Esophagus squamous epithelium (tissue), 4 donors: Measurements from ENCODE around the gene GLIS2.

Source experiments
- POLR2A ChIP-seq, 4 donors: fragments of 450-650 bp; IDR thresholded peaks; one replicate each; pipeline ENCODE4 v1.6.1; 2017; ENCODE audit warnings: antibody characterized with exemption in 4 of 4, mild to moderate bottlenecking in 4 of 4, moderate library complexity in 3 of 4
- TF ChIP-seq, protein P1 (sequence below), 6 experiments: fragments of 450-650 bp in 4 of 6; fragments of 200-600 bp in 2 of 6; sonication (generic) in 2 of 6; IDR thresholded peaks; one replicate each; pipeline ENCODE4 v1.5.1; 2016 to 2019; ENCODE audit warnings: antibody characterized with exemption in 6 of 6, mild to moderate bottlenecking in 4 of 6, moderate library complexity in 4 of 6

DNA sequence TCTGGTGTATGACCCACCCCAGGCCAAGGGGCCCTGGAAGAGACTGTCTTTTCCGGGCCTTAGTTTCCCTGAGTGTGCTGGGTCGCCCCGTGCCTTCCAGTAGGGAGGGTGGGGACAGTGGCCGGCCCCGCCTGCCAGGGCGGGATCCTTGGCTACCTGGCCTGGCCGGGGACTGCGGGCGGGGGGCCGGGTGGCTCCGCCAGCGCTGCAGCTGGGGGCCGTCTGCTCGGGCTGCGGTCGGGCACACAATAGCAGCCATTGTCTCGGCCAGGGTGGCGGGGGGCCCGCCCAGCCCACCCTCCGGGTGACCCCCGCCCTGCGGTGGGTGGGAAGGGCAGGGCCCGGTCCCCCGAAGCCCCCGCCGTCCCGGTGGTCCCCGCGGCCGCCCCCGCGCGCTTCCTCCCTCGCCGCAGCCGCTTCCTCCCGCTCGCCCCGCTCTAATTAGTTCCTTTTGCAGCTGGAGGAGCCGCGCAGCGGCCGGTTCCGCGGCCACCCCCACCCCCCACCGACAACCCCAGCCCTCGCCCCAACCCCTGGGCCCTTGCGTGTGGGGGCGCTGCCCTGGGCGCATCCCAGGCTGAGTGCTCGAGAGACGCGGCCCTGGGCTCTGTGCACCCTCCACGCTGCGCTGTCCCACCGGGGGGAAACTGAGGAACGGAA, 11.6 kb downstream of the GLIS2 start:
- TF ChIP-seq, protein P1, sequence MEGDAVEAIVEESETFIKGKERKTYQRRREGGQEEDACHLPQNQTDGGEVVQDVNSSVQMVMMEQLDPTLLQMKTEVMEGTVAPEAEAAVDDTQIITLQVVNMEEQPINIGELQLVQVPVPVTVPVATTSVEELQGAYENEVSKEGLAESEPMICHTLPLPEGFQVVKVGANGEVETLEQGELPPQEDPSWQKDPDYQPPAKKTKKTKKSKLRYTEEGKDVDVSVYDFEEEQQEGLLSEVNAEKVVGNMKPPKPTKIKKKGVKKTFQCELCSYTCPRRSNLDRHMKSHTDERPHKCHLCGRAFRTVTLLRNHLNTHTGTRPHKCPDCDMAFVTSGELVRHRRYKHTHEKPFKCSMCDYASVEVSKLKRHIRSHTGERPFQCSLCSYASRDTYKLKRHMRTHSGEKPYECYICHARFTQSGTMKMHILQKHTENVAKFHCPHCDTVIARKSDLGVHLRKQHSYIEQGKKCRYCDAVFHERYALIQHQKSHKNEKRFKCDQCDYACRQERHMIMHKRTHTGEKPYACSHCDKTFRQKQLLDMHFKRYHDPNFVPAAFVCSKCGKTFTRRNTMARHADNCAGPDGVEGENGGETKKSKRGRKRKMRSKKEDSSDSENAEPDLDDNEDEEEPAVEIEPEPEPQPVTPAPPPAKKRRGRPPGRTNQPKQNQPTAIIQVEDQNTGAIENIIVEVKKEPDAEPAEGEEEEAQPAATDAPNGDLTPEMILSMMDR (IDR thresholded peaks at IDR 0.05) = no peak
- TF ChIP-seq POLR2A (IDR thresholded peaks at IDR 0.05) = no peak
